H9 (cell line): ENCODE results near the gene CLPSL2. TPM values are rescaled to one million over a fixed set of nuclear protein-coding genes. Genes with fewer than 3 reads are reported as not detected.

Experiments used
- DNase-seq: peaks from one replicate; pipeline ENCODE4 v3.0.0-alpha.2; 2017
- H2AFZ ChIP-seq: one replicate; pipeline ENCODE4 v1.6.1; 2013; ENCODE audit warnings: mild to moderate bottlenecking, low read length, control low read depth, moderate library complexity
- H2AK5ac ChIP-seq: 2 replicates; pipeline ENCODE4 v1.6.1; 2013; ENCODE audit warnings: low read length, control low read depth, mixed read lengths; ENCODE audit not compliant: insufficient read length
- H2BK120ac ChIP-seq: one replicate; pipeline ENCODE4 v1.6.1; 2013; ENCODE audit warnings: low read depth, mild to moderate bottlenecking, low read length, control low read depth, inconsistent platforms; ENCODE audit not compliant: poor library complexity, severe bottlenecking
- H2BK12ac ChIP-seq: 2 replicates; pipeline ENCODE4 v1.6.1; 2013; ENCODE audit warnings: low read length, control low read depth, mixed read lengths, low read depth; ENCODE audit not compliant: insufficient read length
- H2BK15ac ChIP-seq: 2 replicates; pipeline ENCODE4 v1.6.1; 2013; ENCODE audit warnings: low read depth, low read length, control low read depth
- H2BK20ac ChIP-seq: one replicate; pipeline ENCODE4 v1.6.1; 2013; ENCODE audit warnings: low read depth, mild to moderate bottlenecking, low read length, control low read depth, inconsistent platforms; ENCODE audit not compliant: poor library complexity, severe bottlenecking
- H2BK5ac ChIP-seq: 2 replicates; pipeline ENCODE4 v1.6.1; 2013; ENCODE audit warnings: low read length, control low read depth, mixed read lengths; ENCODE audit not compliant: insufficient read length
- H3K14ac ChIP-seq: 2 replicates; pipeline ENCODE4 v1.6.1; 2013; ENCODE audit warnings: low read length, control low read depth; ENCODE audit not compliant: insufficient read depth
- H3K18ac ChIP-seq: 2 replicates; pipeline ENCODE4 v1.6.1; 2013; ENCODE audit warnings: low read depth, mild to moderate bottlenecking, mixed read lengths, low read length, control low read depth; ENCODE audit not compliant: insufficient read length
- H3K23ac ChIP-seq: 2 replicates; pipeline ENCODE4 v1.6.1; 2013; ENCODE audit warnings: low read length, control low read depth, mixed read lengths, low read depth; ENCODE audit not compliant: insufficient read length
- H3K23me2 ChIP-seq: 2 replicates; pipeline ENCODE4 v1.6.1; 2013; ENCODE audit warnings: low read depth, mild to moderate bottlenecking, mixed read lengths, low read length, control low read depth; ENCODE audit not compliant: insufficient read length, poor library complexity, severe bottlenecking
- H3K27ac ChIP-seq: 2 replicates; pipeline ENCODE4 v1.5.1; 2013; ENCODE audit warnings: low read length, control low read depth, mixed read lengths, low read depth; ENCODE audit not compliant: insufficient read length
- H3K27me3 ChIP-seq: 2 replicates; pipeline ENCODE4 v1.6.1; 2013; ENCODE audit warnings: low read length, control low read depth, inconsistent platforms; ENCODE audit not compliant: insufficient read depth
- H3K4ac ChIP-seq: 2 replicates; pipeline ENCODE4 v1.6.1; 2013; ENCODE audit warnings: low read depth, mild to moderate bottlenecking, control low read depth, inconsistent platforms, low read length, moderate library complexity
- H3K4me1 ChIP-seq: 2 replicates; pipeline ENCODE4 v1.6.1; 2013; ENCODE audit warnings: low read length, control low read depth, inconsistent platforms; ENCODE audit not compliant: insufficient read depth
- H3K4me2 ChIP-seq: 2 replicates; pipeline ENCODE4 v1.6.1; 2013; ENCODE audit warnings: low read length, control low read depth, mixed read lengths; ENCODE audit not compliant: insufficient read length, insufficient read depth
- H3K56ac ChIP-seq: 2 replicates; pipeline ENCODE4 v1.6.1; 2013; ENCODE audit warnings: low read depth, mild to moderate bottlenecking, mixed read lengths, low read length, control low read depth; ENCODE audit not compliant: insufficient read length
- H3K79me1 ChIP-seq: 2 replicates; pipeline ENCODE4 v1.6.1; 2013; ENCODE audit warnings: low read depth, mild to moderate bottlenecking, moderate library complexity, low read length, control low read depth, inconsistent platforms; ENCODE audit not compliant: insufficient read depth, poor library complexity, severe bottlenecking
- H3K79me2 ChIP-seq: 2 replicates; pipeline ENCODE4 v1.6.1; 2013; ENCODE audit warnings: low read length, control low read depth, inconsistent platforms; ENCODE audit not compliant: insufficient read depth
- H3K9ac ChIP-seq: 2 replicates; pipeline ENCODE4 v1.6.1; 2013; ENCODE audit warnings: low read length, control low read depth, mixed read lengths; ENCODE audit not compliant: insufficient read length; ENCODE audit errors: extremely low read depth
- H3K9me3 ChIP-seq: one replicate; pipeline ENCODE4 v1.6.1; 2013; ENCODE audit warnings: low read depth, low read length, inconsistent platforms; ENCODE audit not compliant: control insufficient read depth
- H3T11ph ChIP-seq: one replicate; pipeline ENCODE4 v1.6.1; 2013; ENCODE audit warnings: mild to moderate bottlenecking, low read length, control low read depth, inconsistent platforms
- H4K20me1 ChIP-seq: one replicate; pipeline ENCODE4 v1.6.1; 2013; ENCODE audit not compliant: control insufficient read depth, insufficient read length, insufficient read depth
- H4K5ac ChIP-seq: 2 replicates; pipeline ENCODE4 v1.6.1; 2013; ENCODE audit warnings: low read depth, mild to moderate bottlenecking, mixed read lengths, low read length, control low read depth; ENCODE audit not compliant: insufficient read length
- H4K8ac ChIP-seq: replicated peaks from 2 replicates; pipeline ENCODE4 v1.6.1; 2013; ENCODE audit warnings: low read length, control low read depth, mixed read lengths, low read depth; ENCODE audit not compliant: insufficient read length
- H4K91ac ChIP-seq: 2 replicates; pipeline ENCODE4 v1.6.1; 2013; ENCODE audit warnings: low read depth, mild to moderate bottlenecking, moderate library complexity, mixed read lengths, low read length, control low read depth; ENCODE audit not compliant: insufficient read length
- H3K27ac Mint-ChIP-seq, 3 experiments: 2 replicates in 2 of 3; 3 replicates in 1 of 3; pipeline ENCODE4 v1.8.0; 2020 to 2021; ENCODE audit warnings: mixed read lengths in 3 of 3, mild to moderate bottlenecking in 1 of 3, moderate library complexity in 1 of 3
- H3K27me3 Mint-ChIP-seq: 2 replicates; pipeline ENCODE4 v1.8.0; 2021; ENCODE audit warnings: low read depth, mild to moderate bottlenecking, moderate library complexity, mixed read lengths
- H3K36me3 Mint-ChIP-seq, 3 experiments: 2 replicates in 2 of 3; 3 replicates in 1 of 3; pipeline ENCODE4 v1.8.0; 2020 to 2021; ENCODE audit warnings: low read depth in 3 of 3, mixed read lengths in 3 of 3; ENCODE audit not compliant: insufficient read depth in 1 of 3
- H3K4me1 Mint-ChIP-seq, 2 experiments: 2 replicates each; pipeline ENCODE4 v1.8.0; 2020; ENCODE audit warnings: mixed read lengths in 2 of 2
- H3K4me3 Mint-ChIP-seq, 2 experiments: 2 replicates in 1 of 2; 3 replicates in 1 of 2; pipeline ENCODE4 v1.8.0; 2020 to 2021; ENCODE audit warnings: mild to moderate bottlenecking in 2 of 2, mixed read lengths in 2 of 2, moderate library complexity in 1 of 2
- H3K9me3 Mint-ChIP-seq, 2 experiments: 2 replicates in 1 of 2; 3 replicates in 1 of 2; pipeline ENCODE4 v1.8.0; 2020; ENCODE audit warnings: mild to moderate bottlenecking in 2 of 2, mixed read lengths in 2 of 2, moderate library complexity in 1 of 2
- CTCF ChIP-seq: fragments of 200-600 bp; sonication (generic); conservative IDR thresholded peaks from 3 replicates; pipeline ENCODE4 v1.8.0; 2021; ENCODE audit warnings: antibody characterized with exemption, mild to moderate bottlenecking
- WGBS: extraction: QIAGEN DNeasy Blood & Tissue Kit; methylation state at CpG from one replicate; pipeline ENCODE4 v1.1.7; 2013; ENCODE audit warnings: missing lambda C conversion rate, low lambda C conversion rate, mixed read lengths; ENCODE audit not compliant: insufficient read length; ENCODE audit errors: extremely low coverage; 5-methylcytosine and 5-hydroxymethylcytosine counted together
- total RNA-seq: library from RNA; stranded (reverse); gene quantifications from 2 replicates; pipeline ENCODE4 v1.2.1, GENCODE V29; 2021

The CLPSL2 gene
- total RNA-seq, 1 experiment from 2014 or later: 4.4 TPM

GRCh38 chr6:35782424-35782823 lies 6.0 kb downstream of the CLPSL2 start:
- Histone ChIP-seq H3K9ac (no peak overlapping the region), H4K20me1 (no peaks in the 10 kb centered on the region), H3T11ph (no peak overlapping the region), H3K27ac (no peak overlapping the region), H2BK120ac (no peak overlapping the region), H4K91ac (no peak overlapping the region), H3K23ac (no peak overlapping the region), H2BK5ac (no peak overlapping the region), H3K27me3 (no peaks in the 10 kb centered on the region), H3K4ac (no peak overlapping the region), H3K79me2 (no peaks in the 10 kb centered on the region), H4K5ac (no peak overlapping the region), H2BK20ac (no peak overlapping the region), H3K4me1 (no peaks in the 10 kb centered on the region), H3K23me2 (no peaks in the 10 kb centered on the region), H3K56ac (no peak overlapping the region), H4K8ac (no peak overlapping the region), H3K18ac (no peak overlapping the region), H3K79me1 (no peaks in the 10 kb centered on the region), H2BK12ac (no peak overlapping the region), H3K9me3 (no peaks in the 10 kb centered on the region), H2AK5ac (no peak overlapping the region), H2AFZ (no peak overlapping the region), H3K14ac (no peak overlapping the region), H2BK15ac (no peak overlapping the region), H3K4me2 (no peak overlapping the region)
- H3K4me3 Mint-ChIP-seq: no peak overlapping the region
- H3K36me3 Mint-ChIP-seq: no peaks in the 10 kb centered on the region; a peak in 1 of 7 replicates
- peaks cover 15 to 16% of the 10 kb centered on the region in 2 experiments for H3K4me1 Mint-ChIP-seq
- TF ChIP-seq CTCF: no peak
- H3K27ac Mint-ChIP-seq: peak overlapping the region in 1 of 3 experiments; percentile 61; a peak in 1 of 7 replicates
- no peaks in the 10 kb centered on the region for H3K9me3 Mint-ChIP-seq
- DNase-seq: no peak
- no CpG with 5 or more reads among the region's 3 CpGs for WGBS
- H3K27me3 Mint-ChIP-seq: peaks cover 13% of the 10 kb centered on the region
